ENCODE measurements around the gene ZDHHC13.

ZDHHC13 gene

GRCh38 chr11:19145319-19145718 lies 28.4 kb downstream of the ZDHHC13 start:
- H3K27ac ChIP-seq, result no peak overlapping the region
- no peaks in the 10 kb centered on the region for H3K79me2 ChIP-seq (ENCODE audit: insufficient read depth, low read depth)
- no peaks in the 10 kb centered on the region for H3K27me3 ChIP-seq (ENCODE audit: insufficient read depth, low read depth)
- H4K20me1 ChIP-seq (ENCODE audit: insufficient read depth), result no peaks in the 10 kb centered on the region
- no peaks in the 10 kb centered on the region for H3K36me3 ChIP-seq (ENCODE audit: insufficient read depth)
- no peak overlapping the region for H3K4me2 ChIP-seq
- TF ChIP-seq CTCF (conservative IDR thresholded peaks at IDR 0.05; ENCODE audit: low read depth, low read length), result no peak
- no peak overlapping the region for H3K4me3 ChIP-seq (IDR thresholded peaks at IDR 0.05; ENCODE audit: insufficient read depth, low read depth, low read length)
- no peak overlapping the region for H2AFZ ChIP-seq (ENCODE audit: low read depth)
- peaks cover 7% of the 10 kb centered on the region for H3K4me1 ChIP-seq (ENCODE audit: low read depth, poor library complexity, severe bottlenecking)
- H3K9ac ChIP-seq, result no peak overlapping the region

GRCh38 chr11:19156892-19157291 lies 39.9 kb downstream of the ZDHHC13 start:
- no peak overlapping the region for H2AFZ ChIP-seq (ENCODE audit: low read depth)
- H3K4me1 ChIP-seq (ENCODE audit: low read depth, poor library complexity, severe bottlenecking), result no peaks in the 10 kb centered on the region
- H3K27me3 ChIP-seq (ENCODE audit: insufficient read depth, low read depth), result no peaks in the 10 kb centered on the region
- H3K4me2 ChIP-seq, result no peak overlapping the region
- no peaks in the 10 kb centered on the region for H3K36me3 ChIP-seq (ENCODE audit: insufficient read depth)
- H3K27ac ChIP-seq, result no peak overlapping the region
- no peak for TF ChIP-seq CTCF (conservative IDR thresholded peaks at IDR 0.05; ENCODE audit: low read depth, low read length)
- H3K4me3 ChIP-seq (IDR thresholded peaks at IDR 0.05; ENCODE audit: insufficient read depth, low read depth, low read length), result no peak overlapping the region
- no peaks in the 10 kb centered on the region for H3K79me2 ChIP-seq (ENCODE audit: insufficient read depth, low read depth)
- no peaks in the 10 kb centered on the region for H4K20me1 ChIP-seq (ENCODE audit: insufficient read depth)
- H3K9ac ChIP-seq, result no peak overlapping the region

GRCh38 chr11:19160847-19161246 lies 43.9 kb downstream of the ZDHHC13 start:
- H3K9ac ChIP-seq, result no peak overlapping the region

GRCh38 chr11:19161651-19162050 lies 44.7 kb downstream of the ZDHHC13 start:
- Histone ChIP-seq H3K36me3 (ENCODE audit: insufficient read depth) (no peaks in the 10 kb centered on the region), H3K79me2 (ENCODE audit: insufficient read depth, low read depth) (no peaks in the 10 kb centered on the region), H3K9ac (no peak overlapping the region), H3K4me3 (IDR thresholded peaks at IDR 0.05; ENCODE audit: insufficient read depth, low read depth, low read length) (no peak overlapping the region), H2AFZ (ENCODE audit: low read depth) (no peak overlapping the region), H3K4me1 (ENCODE audit: low read depth, poor library complexity, severe bottlenecking) (peaks cover 12% of the 10 kb centered on the region), H3K27ac (no peak overlapping the region), H3K27me3 (ENCODE audit: insufficient read depth, low read depth) (no peaks in the 10 kb centered on the region), H3K4me2 (no peak overlapping the region), H4K20me1 (ENCODE audit: insufficient read depth) (no peaks in the 10 kb centered on the region)
- TF ChIP-seq CTCF (conservative IDR thresholded peaks at IDR 0.05; ENCODE audit: low read depth, low read length), result no peak

More at GRCh38 chr11:19160847-19161246, 43.9 kb downstream of the ZDHHC13 start:
- no peak overlapping the region for H3K4me2 ChIP-seq
- no peaks in the 10 kb centered on the region for H3K79me2 ChIP-seq (ENCODE audit: insufficient read depth, low read depth)
- H4K20me1 ChIP-seq (ENCODE audit: insufficient read depth), result no peaks in the 10 kb centered on the region
- no peaks in the 10 kb centered on the region for H3K36me3 ChIP-seq (ENCODE audit: insufficient read depth)
- TF ChIP-seq CTCF (conservative IDR thresholded peaks at IDR 0.05; ENCODE audit: low read depth, low read length), result no peak
- H3K4me1 ChIP-seq (ENCODE audit: low read depth, poor library complexity, severe bottlenecking), result peaks cover 12% of the 10 kb centered on the region
- no peak overlapping the region for H3K27ac ChIP-seq
- H3K4me3 ChIP-seq (IDR thresholded peaks at IDR 0.05; ENCODE audit: insufficient read depth, low read depth, low read length), result no peak overlapping the region
- no peak overlapping the region for H2AFZ ChIP-seq (ENCODE audit: low read depth)
- H3K27me3 ChIP-seq (ENCODE audit: insufficient read depth, low read depth), result no peaks in the 10 kb centered on the region
